ENCODE measurements around the gene MAST4.
"Not testable (repeated sequence)": the region's sequence is repeated elsewhere in the genome, so short reads cannot be mapped to it uniquely, and the experiment has no call there.

Gene MAST4

GRCh38 chr5:67160272-67160671 is 564.1 kb downstream of the MAST4 start:
- DNase-seq (ENCODE audit: low read depth in 2 of 2): no peak

- no peak for DNase-seq (ENCODE audit: low read depth in 2 of 2)
Observed at GRCh38 chr5:67160985-67161384, 564.8 kb downstream of the MAST4 start.

GRCh38 chr5:67161767-67162166 is 565.6 kb downstream of the MAST4 start:
- DNase-seq (ENCODE audit: low read depth in 2 of 2): no peak

GRCh38 chr5:67163231-67163756 is 567.1 kb downstream of the MAST4 start:
- no peak for DNase-seq (ENCODE audit: low read depth in 2 of 2)

- DNase-seq (ENCODE audit: low read depth in 2 of 2): no peak
Observed at GRCh38 chr5:67163863-67164595, 567.8 kb downstream of the MAST4 start.

GRCh38 chr5:67164856-67165525 is 568.8 kb downstream of the MAST4 start:
- DNase-seq (ENCODE audit: low read depth in 2 of 2): no peak

- DNase-seq (ENCODE audit: low read depth in 2 of 2): peak; percentile 74 to 78
Observed at GRCh38 chr5:67165526-67166459, 569.6 kb downstream of the MAST4 start.

GRCh38 chr5:67166460-67167285 is 570.5 kb downstream of the MAST4 start:
- DNase-seq (ENCODE audit: low read depth in 2 of 2): peak; percentile 56 to 79

GRCh38 chr5:67168069-67168468 is 571.9 kb downstream of the MAST4 start:
- DNase-seq (ENCODE audit: low read depth in 2 of 2): no peak

- DNase-seq (ENCODE audit: low read depth in 2 of 2): no peak
Observed at GRCh38 chr5:67170767-67171166, 574.6 kb downstream of the MAST4 start.

GRCh38 chr5:67173351-67173750 is 577.2 kb downstream of the MAST4 start:
- DNase-seq (ENCODE audit: low read depth in 2 of 2): not testable (repeated sequence)

GRCh38 chr5:67173959-67174358 is 577.8 kb downstream of the MAST4 start:
- no peak for DNase-seq (ENCODE audit: low read depth in 2 of 2)

GRCh38 chr5:67176936-67177335 is 580.7 kb downstream of the MAST4 start:
- DNase-seq (ENCODE audit: low read depth in 2 of 2): no peak

GRCh38 chr5:67178085-67178484 is 581.9 kb downstream of the MAST4 start:
- DNase-seq (ENCODE audit: low read depth in 2 of 2): no peak

- no peak for DNase-seq (ENCODE audit: low read depth in 2 of 2)
Observed at GRCh38 chr5:67178966-67179365, 582.8 kb downstream of the MAST4 start.

GRCh38 chr5:67179697-67180361 is 583.6 kb downstream of the MAST4 start:
- DNase-seq (ENCODE audit: low read depth in 2 of 2): no peak

GRCh38 chr5:67181648-67182221 is 585.5 kb downstream of the MAST4 start:
- no peak for DNase-seq (ENCODE audit: low read depth in 2 of 2)

GRCh38 chr5:67182301-67182790 is 586.2 kb downstream of the MAST4 start:
- no peak for DNase-seq (ENCODE audit: low read depth in 2 of 2)

- DNase-seq (ENCODE audit: low read depth in 2 of 2): no peak
Observed at GRCh38 chr5:67183859-67184258, 587.7 kb downstream of the MAST4 start.
